ENCODE measurements around the gene USP12.

GRCh38 chr13:27035892-27036235 is 135.7 kb downstream of the USP12 start:
- no peak for TF ChIP-seq CTCF (IDR thresholded peaks at IDR 0.05; ENCODE audit: low read depth, low read length)
- no peak for TF ChIP-seq EZH2phosphoT487 (IDR thresholded peaks at IDR 0.05; ENCODE audit: low read depth)

All from OCI-LY3 (cell line).